NCI-H748 treated with DMSO at 0.1 percent for 48 hours (cell line): Measurements from ENCODE around the gene TGFB1I1.
"Not testable (repeated sequence)": the region's sequence is repeated elsewhere in the genome, so short reads cannot be mapped to it uniquely, and the experiment has no call there.

Experiments used
- DNase-seq: peaks from one replicate; lab custom pipeline; 2025; lab: John Stamatoyannopoulos, UW

Gene TGFB1I1

GRCh38 chr16:31487720-31488467, 15.9 kb downstream of the TGFB1I1 start:
- peak; percentile 43 for DNase-seq

DNA sequence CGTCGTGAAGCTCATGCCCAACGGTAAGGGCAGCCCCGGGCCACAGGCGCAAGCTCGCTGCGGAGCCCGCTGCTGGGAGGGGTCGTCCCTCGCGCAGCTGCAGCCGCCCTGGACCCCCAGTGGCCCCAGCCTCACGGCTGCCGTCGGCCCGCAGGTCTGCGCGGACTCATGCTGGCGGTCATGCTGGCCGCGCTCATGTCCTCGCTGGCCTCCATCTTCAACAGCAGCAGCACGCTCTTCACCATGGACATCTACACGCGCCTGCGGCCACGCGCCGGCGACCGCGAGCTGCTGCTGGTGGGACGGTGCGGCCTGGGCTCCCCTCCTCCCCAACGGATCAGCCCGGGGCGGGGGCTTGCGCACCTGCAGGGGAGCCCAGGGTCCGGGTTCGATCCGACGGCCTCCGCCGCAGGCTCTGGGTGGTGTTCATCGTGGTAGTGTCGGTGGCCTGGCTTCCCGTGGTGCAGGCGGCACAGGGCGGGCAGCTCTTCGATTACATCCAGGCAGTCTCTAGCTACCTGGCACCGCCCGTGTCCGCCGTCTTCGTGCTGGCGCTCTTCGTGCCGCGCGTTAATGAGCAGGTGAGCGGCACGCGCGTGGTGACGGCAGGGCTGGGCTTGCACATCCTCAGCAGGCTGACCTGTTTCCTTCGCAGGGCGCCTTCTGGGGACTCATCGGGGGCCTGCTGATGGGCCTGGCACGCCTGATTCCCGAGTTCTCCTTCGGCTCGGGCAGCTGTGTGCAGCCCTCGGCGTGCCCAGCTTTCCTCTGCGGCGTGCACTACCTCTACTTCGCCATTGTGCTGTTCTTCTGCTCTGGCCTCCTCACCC, 16.7 kb downstream of the TGFB1I1 start:
- DNase-seq, result no peak

- no peak for DNase-seq
Observed at GRCh38 chr16:31489298-31489564, 17.3 kb downstream of the TGFB1I1 start.

DNA sequence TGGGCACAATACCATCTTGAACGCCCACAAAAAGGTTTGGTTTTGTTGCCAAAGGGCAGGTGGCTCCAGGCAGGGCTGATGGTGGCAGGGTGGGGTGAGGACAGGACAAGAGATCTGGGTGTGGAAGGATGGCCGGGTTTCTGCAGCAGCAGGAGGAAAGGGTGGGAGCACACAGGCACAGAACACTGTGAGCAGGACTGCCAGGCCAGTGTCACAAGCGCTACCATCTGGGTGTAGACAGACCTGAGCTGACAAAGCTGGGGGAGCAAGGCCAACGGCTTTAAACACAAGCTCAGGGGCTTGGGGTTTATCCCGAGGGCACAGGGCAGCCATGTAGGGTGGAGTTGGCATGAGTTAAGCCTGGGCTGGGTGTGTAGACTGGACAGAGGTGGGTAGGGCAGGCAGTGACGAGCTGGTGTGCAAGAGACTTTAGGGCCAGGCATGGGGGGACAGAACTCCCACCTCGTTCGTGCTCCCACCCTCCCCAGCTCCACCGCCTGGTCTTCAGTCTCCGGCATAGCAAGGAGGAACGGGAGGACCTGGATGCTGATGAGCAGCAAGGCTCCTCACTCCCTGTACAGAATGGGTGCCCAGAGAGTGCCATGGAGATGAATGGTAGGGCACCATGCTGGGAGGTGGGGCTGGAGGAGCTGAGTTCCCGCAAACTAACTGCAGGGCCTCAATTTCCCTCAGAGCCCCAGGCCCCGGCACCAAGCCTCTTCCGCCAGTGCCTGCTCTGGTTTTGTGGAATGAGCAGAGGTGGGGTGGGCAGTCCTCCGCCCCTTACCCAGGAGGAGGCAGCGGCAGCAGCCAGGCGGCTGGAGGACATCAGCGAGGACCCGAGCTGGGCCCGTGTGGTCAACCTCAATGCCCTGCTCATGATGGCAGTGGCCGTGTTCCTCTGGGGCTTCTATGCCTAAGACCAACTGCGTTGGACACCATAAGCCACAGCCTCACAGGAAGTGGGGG, 17.9 kb downstream of the TGFB1I1 start:
- no peak for DNase-seq

DNA sequence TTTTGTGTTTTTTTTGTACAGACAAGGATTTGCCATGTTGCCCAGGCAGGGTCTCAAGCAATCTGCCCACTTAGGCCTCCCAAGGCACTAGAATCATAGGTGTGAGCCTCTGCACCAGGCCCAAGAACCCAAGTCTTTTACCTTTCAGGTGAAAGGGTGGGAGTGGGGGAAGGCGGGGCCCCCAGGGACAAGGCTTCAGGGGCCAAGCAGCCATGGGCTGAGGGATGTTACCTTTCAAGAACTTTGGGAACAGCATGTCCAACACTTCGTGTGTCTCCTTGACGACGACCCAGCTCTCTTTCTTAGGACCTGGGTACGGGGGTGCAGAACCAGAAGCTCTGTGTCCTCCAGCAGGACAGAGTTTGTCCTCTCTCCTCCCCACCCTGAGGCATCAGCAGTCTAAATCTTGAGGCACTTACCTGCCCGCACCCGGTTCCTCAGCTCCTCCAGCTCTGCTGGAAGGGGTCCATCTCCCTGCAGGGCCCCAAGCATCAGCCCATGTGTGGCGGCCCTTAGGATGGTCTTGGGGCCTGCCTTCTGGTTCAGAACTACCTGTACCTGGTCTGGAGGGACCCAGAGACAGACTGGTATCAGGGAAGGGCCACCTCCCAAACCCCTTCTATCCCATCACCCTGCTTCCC, 19.9 kb downstream of the TGFB1I1 start:
- DNase-seq, result no peak

GRCh38 chr16:31493506-31494125, 21.7 kb downstream of the TGFB1I1 start:
- no peak for DNase-seq

GRCh38 chr16:31496670-31497069, 24.7 kb downstream of the TGFB1I1 start:
- no peak for DNase-seq

DNA sequence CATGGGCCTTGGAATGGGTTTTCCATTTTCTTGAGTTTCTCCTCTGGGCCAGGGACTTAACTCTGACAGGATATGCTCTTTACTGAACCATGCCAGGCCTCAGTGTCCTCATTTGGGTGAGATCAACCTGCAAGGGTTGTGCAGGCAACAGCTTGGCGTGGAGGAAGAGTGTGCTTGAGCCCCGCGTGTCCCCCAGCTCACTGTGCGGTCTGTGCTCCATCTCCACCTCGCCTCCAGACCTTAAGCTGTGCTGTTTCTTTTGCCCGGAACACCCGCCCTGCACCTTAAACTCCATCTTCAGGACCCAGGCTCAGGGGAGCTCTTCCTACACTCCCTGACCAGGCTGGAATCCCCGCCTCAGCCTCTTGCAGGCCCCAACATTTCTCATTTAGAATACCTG, 26.5 kb downstream of the TGFB1I1 start:
- DNase-seq, result no peak

DNA sequence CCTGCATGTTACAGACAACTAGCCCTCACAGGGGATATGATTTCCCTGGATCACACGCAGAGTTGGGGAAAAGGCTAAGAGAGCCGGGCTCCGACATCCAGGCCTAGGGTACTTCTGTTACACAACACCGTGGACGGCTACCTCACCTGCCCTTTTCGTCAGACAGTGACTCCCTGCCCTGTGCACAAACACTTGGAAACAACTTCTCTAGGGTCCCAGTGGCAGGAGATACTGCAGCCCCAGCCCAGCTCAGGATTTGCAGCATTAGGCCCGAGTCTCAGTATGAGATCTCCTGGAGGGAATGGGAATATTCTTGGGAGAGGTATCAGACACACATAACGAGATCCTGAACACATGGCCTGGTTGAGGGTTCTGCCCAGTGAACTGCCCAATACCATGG, 28.0 kb downstream of the TGFB1I1 start:
- DNase-seq, result no peak

DNA sequence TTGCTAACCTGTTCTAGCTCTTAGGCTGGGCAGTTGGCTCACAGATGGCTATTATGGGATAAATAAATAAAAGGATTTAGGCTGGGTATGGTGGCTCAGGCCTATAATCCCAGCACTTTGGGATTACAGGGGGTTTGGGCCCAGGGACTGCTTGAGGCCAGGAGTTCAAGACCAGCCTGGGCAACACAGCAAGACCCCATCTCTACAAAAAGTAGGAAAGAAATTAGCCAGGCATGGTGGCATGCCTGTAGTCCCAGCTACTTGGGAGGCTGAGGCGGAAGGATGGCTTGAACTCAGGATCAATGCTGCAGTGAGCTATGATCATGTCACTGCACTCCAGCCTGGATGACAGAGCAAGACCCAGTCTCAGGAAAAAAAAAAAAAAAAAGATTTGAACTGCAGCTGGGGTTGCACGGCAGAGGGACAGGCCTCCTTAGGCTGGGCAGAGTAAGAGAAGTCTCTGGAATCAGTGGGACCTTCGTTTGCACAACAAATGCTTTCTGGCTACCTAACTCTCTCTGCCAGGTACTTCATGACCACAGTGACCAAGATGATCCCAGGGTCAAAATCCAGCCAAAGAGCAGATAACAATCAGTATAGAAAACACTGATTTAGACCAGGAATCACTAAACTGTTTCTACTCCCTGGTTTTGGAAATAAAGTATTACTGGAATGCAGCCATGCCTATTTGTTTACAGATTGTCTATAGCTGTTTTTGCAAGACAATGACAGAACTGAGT, 29.4 kb downstream of the TGFB1I1 start:
- no peak for DNase-seq

DNA sequence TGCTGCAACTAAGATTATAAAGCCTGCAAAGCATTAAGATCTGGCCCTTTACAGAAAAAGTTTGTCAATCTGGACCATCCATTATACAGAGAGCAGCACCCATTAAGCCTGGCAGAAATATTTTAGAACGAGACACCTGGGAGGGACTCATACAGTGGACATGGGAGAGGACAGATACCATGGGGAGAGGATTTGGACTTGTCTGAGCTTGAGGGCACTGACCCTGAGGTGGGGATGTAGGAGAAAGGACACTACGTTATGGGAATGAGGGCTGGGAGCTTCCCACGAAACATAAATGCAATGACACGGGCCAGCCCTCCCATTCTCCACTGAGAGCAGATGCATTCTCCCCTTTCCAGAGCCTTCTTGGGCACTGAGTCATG, 30.0 kb downstream of the TGFB1I1 start:
- no peak for DNase-seq

DNA sequence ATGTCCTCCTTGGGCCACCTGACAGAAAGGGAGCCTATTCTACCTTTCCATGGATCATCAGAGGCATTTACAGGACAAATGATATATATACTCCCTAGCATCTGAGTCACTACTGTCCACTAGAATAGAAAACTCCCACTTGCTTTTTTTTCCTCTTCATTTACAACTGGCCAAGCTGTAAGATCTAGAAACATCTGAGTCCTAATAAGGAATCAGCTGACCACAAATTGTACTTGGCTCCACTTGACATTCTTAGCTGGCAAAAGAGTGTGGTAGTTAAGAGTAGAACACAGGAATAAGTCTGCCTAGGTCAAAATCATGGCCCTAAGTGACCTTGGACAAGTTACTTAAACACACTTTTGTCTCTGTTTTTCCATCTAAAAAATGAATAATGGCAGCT, 31.0 kb downstream of the TGFB1I1 start:
- no peak for DNase-seq

GRCh38 chr16:31503555-31503954, 31.6 kb downstream of the TGFB1I1 start:
- not testable (repeated sequence) for DNase-seq

DNA sequence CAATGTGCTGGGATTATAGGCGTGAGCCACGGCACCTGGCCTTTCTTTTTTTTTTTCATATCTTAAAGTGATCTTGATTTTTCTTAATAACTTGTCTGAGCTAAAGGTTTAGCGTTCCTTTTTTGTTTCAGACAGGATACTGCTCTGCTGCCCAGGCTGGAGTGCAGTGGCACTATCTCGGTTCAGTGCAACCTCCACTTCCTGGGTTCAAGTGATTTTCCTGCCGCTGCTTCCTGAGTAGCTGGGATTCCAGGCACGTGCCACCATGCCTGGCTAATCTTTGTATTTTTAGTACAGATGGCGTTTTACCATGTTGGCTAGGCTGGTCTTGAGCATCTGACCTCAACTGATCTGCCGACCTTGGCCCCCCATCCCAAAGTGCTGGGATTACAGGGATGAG, 32.2 kb downstream of the TGFB1I1 start:
- no peak for DNase-seq

- no peak for DNase-seq
Observed at GRCh38 chr16:31505483-31505882, 33.5 kb downstream of the TGFB1I1 start.

DNA sequence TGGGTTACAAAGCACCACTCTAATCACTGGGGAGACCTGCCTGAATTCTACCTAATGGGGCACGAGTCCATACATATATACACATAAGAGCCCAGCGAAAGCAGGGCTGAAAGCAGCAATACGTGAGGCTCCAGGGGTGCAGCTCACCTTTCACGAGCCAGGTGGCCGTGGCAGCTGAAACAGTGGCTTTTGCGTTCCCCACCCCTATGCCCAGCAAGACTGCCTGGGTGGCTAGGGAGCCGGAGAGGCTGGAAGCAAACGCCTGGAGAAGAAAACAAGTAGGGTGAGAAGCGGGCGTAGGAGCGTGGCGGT, 35.6 kb downstream of the TGFB1I1 start:
- no peak for DNase-seq

DNA sequence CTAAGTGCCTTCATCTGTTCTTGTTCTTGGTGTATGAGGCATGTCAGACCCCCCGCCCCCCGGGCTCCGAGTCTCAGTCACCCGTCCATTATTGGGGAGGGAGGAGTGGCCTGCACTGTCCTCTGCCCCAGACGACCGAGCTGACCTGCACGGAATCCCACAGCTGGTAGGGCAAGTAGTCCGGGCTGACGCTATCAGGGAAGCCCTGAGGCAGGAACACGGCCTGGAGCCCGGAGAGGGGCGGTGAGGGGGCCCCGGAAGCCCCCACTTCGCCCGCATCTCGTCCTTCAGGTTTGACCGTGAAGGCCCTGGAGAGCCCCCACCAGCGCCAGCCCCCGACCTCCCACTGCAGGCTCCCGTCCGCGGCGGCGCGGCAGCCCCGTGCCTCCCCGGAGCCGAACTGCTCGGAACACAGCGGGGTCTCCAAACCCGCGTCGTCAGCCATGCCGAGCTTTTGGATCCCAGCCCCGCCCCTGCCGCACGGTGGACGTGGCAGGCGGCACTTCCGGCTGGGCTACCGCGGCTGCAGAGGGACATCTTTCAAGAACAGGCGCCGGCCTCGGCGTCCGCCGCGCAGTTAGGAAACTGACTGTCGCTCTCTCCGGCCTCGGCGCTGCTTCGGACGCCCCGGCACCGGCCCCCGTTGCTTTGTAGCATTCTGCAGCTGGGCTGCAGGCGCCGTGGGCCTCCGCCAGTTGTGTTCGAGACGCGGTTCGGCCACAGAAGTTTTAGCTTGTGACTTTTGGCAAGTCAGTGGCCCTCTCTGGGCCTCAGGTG, 36.2 kb downstream of the TGFB1I1 start, which contains the start of gene RUSF1:
TSS of gene RUSF1 (minus strand) at position 463 of the 777 bp plus-strand sequence. CDS start at position 445, 18 bp downstream.
- DNase-seq, result peak; percentile 64

DNA sequence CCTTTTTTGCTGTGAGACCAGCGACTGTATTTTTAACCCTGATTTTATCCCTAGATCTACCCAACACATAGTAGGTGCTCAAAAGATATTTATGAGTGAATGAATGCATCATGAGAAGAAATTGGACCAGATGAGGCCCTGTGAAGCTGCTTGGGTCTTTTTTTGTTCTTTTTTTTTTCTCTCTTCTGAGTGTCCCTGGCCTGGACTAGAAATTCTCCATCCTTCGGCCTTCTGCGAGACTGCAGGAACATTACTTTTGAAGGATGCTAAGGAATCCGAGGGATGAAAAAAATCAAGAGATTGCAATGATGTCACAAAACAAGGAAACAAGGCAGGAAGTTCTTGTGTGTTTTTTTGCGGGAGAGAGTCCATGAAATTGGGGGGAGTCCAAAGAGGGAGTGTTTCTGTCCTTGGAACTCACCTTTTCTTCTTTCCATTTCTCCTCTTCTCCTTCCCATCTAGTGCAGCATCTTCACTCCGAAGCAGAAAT, 36.8 kb downstream of the TGFB1I1 start:
- no peak for DNase-seq

DNA sequence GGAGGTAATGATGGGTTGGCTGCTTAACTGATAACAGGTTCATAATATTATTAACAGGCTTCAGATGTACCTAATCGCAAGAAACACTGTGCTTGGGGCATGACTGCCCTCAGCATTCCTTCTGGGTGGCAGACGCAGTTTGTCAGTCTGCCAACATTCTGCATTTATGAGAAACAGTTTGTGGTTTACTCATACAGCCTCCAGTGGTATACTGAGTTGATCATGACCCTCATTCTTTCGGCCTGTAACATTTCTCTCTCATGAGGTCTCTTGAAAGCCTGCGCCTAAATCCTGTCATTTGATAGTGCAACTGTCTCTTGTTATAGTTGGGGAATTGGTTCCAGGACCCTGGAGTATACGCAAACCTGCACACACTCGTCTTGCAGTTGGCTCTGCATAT, 41.2 kb downstream of the TGFB1I1 start:
- no peak for DNase-seq

GRCh38 chr16:31513884-31514283, 41.9 kb downstream of the TGFB1I1 start:
- DNase-seq, result no peak
